GM12872 (cell line): Measurements from ENCODE around the gene TMEM273.

Experiments used
- CTCF ChIP-seq: IDR thresholded peaks from 3 replicates; pipeline ENCODE4 v1.5.1; 2011; ENCODE audit warnings: low read depth, mild to moderate bottlenecking, low read length, moderate library complexity; ENCODE audit not compliant: insufficient read depth

Gene TMEM273

GRCh38 chr10:49187950-49188761 is at the start of gene TMEM273:
TMEM273 (minus strand) TSS chr10:49188391; CDS start chr10:49188336, 55 bp downstream.
- no peak for TF ChIP-seq CTCF

GRCh38 chr10:49237985-49238384 is 49.8 kb upstream of the TMEM273 start:
- TF ChIP-seq CTCF: no peak

GRCh38 chr10:49235392-49235791 is 47.2 kb upstream of the TMEM273 start:
- TF ChIP-seq CTCF: no peak

GRCh38 chr10:49231086-49231820 is 43.1 kb upstream of the TMEM273 start:
- TF ChIP-seq CTCF: no peak

- no peak for TF ChIP-seq CTCF
Observed at GRCh38 chr10:49230004-49230403, 41.8 kb upstream of the TMEM273 start.

- no peak for TF ChIP-seq CTCF
Observed at GRCh38 chr10:49228677-49229076, 40.5 kb upstream of the TMEM273 start.

- TF ChIP-seq CTCF: no peak
Observed at GRCh38 chr10:49227406-49227805, 39.2 kb upstream of the TMEM273 start.
